ENCODE measurements around the gene EHD4. TPM values are rescaled to one million over a fixed set of nuclear protein-coding genes. Genes with fewer than 3 reads are reported as not detected.

EHD4 gene
- total RNA-seq, 4 donors from 2014 or later = 13.2 to 31.5 (median 22.0) TPM

DNA sequence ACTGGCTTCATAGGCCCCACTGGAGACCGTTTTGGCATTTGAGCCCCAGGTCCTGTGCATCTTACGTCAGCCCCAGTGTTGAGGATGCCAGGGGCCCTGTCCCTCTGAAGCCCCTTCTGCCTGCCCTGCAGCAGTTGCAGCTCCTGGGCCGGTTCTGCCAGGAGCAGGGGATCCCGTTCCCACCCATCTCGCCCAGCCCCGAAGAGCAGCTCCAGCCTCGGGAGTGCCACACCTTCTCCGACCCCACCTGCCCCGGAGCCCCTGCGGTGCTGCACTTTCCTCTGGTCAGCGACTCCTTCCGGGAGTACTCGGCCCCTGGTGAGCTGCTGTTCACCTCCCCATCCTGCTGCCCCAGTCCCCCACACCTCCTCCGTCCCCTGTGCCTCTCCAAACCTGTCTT, 125.2 kb downstream of the EHD4 start:
- no peaks in the 10 kb centered on the region for H3K27me3 ChIP-seq
- no peaks in the 10 kb centered on the region for H3K9me3 ChIP-seq
- WGBS, 2 donors = 87 to 89% methylated on average over 13 to 14 of the region's 14 CpGs
- TF ChIP-seq, protein P1, sequence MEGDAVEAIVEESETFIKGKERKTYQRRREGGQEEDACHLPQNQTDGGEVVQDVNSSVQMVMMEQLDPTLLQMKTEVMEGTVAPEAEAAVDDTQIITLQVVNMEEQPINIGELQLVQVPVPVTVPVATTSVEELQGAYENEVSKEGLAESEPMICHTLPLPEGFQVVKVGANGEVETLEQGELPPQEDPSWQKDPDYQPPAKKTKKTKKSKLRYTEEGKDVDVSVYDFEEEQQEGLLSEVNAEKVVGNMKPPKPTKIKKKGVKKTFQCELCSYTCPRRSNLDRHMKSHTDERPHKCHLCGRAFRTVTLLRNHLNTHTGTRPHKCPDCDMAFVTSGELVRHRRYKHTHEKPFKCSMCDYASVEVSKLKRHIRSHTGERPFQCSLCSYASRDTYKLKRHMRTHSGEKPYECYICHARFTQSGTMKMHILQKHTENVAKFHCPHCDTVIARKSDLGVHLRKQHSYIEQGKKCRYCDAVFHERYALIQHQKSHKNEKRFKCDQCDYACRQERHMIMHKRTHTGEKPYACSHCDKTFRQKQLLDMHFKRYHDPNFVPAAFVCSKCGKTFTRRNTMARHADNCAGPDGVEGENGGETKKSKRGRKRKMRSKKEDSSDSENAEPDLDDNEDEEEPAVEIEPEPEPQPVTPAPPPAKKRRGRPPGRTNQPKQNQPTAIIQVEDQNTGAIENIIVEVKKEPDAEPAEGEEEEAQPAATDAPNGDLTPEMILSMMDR (IDR thresholded peaks at IDR 0.05) = no peak
- no peak for DNase-seq (ENCODE audit: low spot score in 2 of 2)
- H3K27ac ChIP-seq = no peak overlapping the region
- H3K36me3 ChIP-seq = peaks cover 0 to 70% (median 4%) of the 10 kb centered on the region in 3 donors
- H3K4me3 ChIP-seq = no peak overlapping the region
- H3K4me1 ChIP-seq = peaks cover 0 to 5% (median 0%) of the 10 kb centered on the region in 4 donors

Small RNA genes lying within 50 kb of the gene (small RNA-seq; reads per million reads assigned to genes)
- gene MIR4310 = not detected
- not detected for gene RNA5SP393

Other genes starting within 250 kb of the EHD4 start
- gene MAPKBP1, start 198.1 kb downstream of the EHD4 start, total RNA-seq = 10 to 100 TPM; 22.1 to 54.6 (median 36.6) TPM
- gene JMJD7, start 144.5 kb downstream of the EHD4 start, total RNA-seq = 10 to 100 TPM in 3 of 4 donors, 1 to 10 TPM in 1; 9.0 to 16.8 (median 12.0) TPM
- 1 to 10 TPM; 1.8 to 8.7 (median 4.5) TPM for gene PLA2G4B, start 133.7 kb downstream of the EHD4 start, total RNA-seq
- 10 to 100 TPM; 16.5 to 34.5 (median 19.9) TPM for gene SPTBN5, start 78.5 kb downstream of the EHD4 start, total RNA-seq
- not detected for gene PLA2G4E, start 48.5 kb upstream of the EHD4 start, total RNA-seq
- not detected for gene PLA2G4D, start 122.0 kb upstream of the EHD4 start, total RNA-seq
- not detected for gene PLA2G4F, start 184.1 kb upstream of the EHD4 start, total RNA-seq
- 100 to 1,000 TPM; 133 to 264 (median 205) TPM for gene VPS39, start 235.7 kb upstream of the EHD4 start, total RNA-seq